NCI-H187 treated with DMSO at 0.1 percent for 48 hours (cell line): ENCODE results near the gene CRIM1.
"Not testable (repeated sequence)": the region's sequence is repeated elsewhere in the genome, so short reads cannot be mapped to it uniquely, and the experiment has no call there.

Experiments
- DNase-seq: peaks from one replicate; lab custom pipeline; 2025; lab: John Stamatoyannopoulos, UW

The CRIM1 gene, protein sequence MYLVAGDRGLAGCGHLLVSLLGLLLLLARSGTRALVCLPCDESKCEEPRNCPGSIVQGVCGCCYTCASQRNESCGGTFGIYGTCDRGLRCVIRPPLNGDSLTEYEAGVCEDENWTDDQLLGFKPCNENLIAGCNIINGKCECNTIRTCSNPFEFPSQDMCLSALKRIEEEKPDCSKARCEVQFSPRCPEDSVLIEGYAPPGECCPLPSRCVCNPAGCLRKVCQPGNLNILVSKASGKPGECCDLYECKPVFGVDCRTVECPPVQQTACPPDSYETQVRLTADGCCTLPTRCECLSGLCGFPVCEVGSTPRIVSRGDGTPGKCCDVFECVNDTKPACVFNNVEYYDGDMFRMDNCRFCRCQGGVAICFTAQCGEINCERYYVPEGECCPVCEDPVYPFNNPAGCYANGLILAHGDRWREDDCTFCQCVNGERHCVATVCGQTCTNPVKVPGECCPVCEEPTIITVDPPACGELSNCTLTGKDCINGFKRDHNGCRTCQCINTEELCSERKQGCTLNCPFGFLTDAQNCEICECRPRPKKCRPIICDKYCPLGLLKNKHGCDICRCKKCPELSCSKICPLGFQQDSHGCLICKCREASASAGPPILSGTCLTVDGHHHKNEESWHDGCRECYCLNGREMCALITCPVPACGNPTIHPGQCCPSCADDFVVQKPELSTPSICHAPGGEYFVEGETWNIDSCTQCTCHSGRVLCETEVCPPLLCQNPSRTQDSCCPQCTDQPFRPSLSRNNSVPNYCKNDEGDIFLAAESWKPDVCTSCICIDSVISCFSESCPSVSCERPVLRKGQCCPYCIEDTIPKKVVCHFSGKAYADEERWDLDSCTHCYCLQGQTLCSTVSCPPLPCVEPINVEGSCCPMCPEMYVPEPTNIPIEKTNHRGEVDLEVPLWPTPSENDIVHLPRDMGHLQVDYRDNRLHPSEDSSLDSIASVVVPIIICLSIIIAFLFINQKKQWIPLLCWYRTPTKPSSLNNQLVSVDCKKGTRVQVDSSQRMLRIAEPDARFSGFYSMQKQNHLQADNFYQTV

GRCh38 chr2:36355151-36355889 is at the start of gene CRIM1:
CRIM1 (plus strand) TSS chr2:36355778; CDS start chr2:36356293, 515 bp downstream.
- no peak for DNase-seq

DNA sequence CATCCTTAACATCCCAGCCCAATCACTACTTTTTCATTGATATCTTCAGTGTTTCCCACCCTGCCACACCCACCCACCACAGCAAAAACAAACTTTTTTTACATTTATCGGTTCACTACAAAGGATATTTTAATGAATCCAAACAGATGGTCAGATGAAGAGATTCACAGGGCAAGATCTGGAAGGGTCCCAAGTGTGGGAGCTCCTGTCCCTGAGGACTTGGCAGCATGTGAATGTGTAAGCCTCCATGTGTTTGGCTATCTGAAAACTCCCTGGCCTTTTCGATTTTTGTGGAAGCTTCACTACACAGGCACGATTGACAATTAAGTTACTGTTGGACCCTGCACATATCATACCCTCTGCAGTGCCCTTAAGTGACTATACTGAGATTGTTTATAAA is 48.1 kb upstream of the CRIM1 start:
- no peak for DNase-seq

- DNase-seq = not testable (repeated sequence)
These were observed 45.1 kb upstream of the CRIM1 start for GRCh38 chr2:36310444-36310843.

DNA sequence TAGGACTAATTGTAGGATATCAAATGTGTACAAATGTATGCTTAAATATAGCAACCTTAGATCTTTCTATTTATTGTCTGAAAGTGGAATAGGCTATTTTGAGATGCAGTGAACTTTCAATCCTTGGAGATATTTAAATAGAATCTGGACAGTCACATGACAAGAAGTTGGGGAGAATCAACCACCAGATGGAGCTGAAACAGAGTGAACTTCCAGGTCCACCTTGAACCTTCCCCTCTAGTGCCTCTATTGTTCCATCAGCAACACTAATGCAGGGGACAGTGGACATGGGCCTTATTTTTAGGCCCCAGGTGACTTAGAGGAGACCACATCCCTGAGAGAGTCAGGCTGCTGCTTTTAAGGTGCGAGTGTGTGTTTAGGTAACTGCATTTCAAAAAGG is 37.0 kb upstream of the CRIM1 start:
- DNase-seq = no peak

DNA sequence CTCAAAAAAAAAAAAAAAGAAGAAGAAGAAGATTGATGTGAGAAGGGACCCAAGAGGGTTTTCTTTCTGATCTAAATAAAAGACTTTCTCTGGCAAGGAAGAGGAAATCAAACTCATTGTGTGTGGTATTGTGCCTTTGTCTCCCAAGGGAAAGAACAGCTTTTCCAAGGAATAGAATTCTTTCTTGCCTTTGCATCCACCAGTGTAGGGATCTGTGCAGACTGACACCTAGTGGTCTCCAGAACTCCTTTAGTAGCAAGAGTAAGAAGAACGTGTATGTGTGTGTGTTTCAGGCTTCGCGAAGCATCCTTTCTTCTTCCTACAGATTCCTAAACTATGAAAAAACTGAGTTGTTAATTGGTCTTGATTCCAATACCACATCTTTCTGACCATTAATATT is 33.5 kb upstream of the CRIM1 start:
- DNase-seq = no peak

GRCh38 chr2:36326286-36326685 is 29.3 kb upstream of the CRIM1 start:
- no peak for DNase-seq

DNA sequence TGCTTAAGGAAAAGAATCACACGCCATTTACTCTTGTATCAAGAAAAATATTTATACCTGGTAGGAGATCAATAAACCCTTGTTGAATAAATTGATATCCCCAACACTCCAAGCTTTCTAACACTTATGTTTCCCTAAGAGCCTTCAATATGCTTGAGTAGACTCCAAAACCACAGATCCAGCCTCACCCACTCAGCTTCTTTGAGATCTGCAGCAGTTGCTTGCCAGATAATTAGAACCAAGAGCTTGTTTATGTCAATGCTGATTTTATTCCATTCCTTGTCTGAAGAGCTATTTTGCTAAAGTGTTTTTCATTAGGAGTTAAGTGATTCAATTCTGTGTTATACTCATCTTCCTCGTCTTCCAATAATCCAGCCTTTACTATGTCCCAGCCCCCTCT is 26.3 kb upstream of the CRIM1 start:
- peak; percentile 5 for DNase-seq

DNA sequence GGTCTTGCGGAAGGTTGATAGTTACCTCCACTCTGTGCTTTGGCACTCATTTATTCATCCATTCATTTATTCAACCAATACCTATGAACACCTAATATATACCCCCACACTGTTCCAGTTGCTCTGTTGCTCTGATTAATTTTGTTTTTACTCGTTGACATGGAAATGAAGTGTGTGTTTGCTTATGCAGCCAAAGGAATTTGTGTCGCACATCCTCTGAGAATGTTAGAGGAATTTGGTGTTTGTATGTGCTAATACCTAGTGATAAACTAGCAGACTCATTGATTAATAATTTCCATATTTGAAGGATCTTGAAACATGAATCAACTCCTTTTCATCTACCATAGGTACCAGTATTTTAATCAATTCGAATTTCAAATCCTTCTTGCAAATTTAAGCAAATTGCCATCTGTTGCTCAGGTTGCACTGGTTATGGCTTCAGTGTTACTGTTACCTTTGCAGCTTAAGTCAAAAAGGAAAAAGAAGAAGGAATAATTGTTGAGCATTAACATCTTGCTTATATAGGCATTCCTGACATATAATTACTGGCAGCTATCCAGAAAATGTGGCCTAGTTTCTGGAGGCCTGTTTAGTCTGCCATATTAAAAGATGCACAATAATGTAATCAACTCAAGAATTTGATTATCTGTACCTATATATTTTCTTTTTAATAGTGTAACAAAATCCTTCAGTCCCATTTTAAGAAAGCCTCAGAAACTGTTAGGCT is 25.7 kb upstream of the CRIM1 start:
- DNase-seq = no peak

DNA sequence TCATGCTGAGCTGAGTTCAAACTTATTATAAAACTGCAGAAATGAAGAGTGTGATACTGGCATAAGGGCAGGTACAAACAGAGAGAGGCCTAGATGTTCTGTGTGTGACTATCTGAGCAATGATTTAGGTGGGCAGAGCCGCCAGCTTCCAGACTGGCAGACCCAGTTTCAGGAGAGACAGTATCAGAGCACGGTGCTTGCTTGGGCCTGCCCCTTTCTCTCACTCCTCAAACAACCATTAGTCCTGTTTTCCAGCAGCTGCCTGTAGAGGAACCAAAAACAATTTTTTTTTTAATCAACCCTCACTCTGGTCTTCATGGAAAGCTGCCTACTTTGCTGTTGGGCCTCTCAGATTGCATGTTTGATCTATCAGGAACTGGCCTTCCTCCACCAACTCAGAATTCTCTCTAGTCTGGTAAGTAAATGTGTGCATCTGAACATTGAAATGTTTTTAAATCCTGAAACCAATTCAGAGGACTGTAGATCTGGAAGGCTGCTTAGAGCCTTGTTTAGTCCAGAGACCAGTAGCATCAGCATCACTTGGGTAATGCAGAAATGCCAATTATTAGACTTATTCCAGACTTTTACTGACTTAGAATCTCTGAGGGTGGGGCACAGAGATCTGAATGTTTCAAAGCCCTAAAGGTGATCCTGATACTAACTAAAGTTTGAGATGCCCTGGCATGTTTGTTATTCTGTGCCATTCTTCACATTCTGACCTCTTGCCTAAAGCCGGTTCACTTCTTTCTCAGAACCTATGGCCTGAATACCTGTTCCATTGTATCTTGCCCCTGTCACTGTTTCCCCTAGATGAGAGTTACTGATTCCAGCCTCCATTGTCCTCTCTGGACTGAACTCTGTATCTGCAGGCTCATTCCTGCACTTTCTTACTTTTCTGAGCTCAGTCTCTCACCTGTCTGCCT is 24.8 kb upstream of the CRIM1 start:
- no peak for DNase-seq

DNA sequence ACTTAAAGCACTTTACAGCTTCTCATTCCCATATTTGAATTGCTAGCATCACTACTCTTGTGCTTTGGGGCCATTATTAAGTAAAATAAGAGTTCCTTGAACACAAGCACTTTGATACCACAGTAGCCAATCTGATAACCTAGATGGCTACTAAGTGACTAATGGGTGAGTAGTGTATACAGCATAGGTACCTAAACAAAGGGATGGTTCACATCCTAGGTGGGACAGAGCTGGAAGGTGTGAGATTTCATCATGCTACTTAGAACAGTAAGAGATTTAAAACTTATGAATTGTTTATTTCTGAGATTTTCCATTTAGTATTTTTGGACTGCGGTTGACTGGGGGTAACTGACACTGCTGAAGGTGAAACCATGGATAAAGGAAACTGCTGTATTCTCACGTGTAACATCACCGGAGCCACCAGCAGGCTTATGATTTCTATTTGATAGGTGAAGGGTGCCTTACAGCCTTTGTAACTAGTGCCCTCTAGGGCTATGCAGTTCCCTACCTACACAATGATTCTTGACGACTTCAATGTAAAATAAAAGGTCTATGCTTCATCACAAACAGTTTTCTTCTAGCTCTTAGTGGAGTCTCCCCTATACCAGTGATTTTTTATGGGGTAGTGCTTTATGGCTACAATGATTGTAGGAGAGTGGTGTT is 22.1 kb upstream of the CRIM1 start:
- no peak for DNase-seq

DNA sequence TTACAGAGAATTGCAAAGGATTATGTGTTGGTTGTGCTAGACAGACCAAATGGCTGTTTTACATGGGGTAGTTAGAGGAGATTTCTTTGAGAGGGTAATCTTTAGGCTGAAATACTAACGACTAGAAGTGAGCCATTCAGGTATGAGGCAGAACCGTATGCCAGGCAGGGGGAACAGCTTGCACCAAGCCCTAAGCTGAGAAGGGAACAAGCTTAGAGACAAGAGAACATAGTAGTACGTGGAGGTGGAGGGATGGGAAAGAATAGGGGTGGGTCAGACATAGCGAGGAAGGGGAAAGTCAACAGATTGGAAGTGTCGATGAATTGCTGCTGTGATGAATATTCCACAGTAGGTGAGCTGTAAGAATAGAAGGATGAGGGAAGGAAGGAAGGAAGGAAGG is 20.0 kb upstream of the CRIM1 start:
- no peak for DNase-seq

GRCh38 chr2:36336321-36336720 is 19.3 kb upstream of the CRIM1 start:
- no peak for DNase-seq

- no peak for DNase-seq
These were observed 18.2 kb upstream of the CRIM1 start for GRCh38 chr2:36337354-36337753.

DNA sequence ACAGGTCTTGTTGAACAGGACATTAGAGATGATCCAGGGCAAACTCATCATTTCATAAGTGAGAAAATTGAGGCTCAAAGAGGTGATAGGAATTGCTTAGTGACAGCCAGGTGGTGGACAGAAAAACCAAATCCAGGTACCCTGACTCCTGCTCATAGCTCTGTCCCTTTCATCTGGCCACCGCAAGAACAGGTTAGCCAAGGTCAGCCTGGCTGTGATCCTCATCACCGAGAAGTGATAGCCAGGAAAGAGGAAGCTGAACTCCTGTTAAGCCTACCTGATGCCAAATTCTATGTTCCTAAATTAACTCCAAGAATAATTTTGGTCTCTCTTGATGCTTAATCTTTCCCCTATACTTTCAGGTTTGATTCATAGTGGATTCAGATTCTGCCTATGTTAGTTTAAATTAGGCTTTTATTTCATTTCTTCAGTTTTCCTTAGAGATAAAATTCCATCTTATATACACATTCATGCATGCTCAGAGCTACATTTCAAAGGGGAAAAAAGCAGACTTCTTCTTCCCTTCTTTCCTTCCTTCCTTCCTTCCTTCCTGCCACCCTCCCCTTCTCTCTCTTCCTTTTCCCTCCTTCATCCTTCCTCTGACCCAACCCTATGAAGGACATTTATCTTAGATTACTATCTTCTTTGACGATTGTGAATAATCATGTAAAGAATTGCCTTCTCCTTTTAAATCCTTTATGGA is 17.3 kb upstream of the CRIM1 start:
- DNase-seq = no peak

DNA sequence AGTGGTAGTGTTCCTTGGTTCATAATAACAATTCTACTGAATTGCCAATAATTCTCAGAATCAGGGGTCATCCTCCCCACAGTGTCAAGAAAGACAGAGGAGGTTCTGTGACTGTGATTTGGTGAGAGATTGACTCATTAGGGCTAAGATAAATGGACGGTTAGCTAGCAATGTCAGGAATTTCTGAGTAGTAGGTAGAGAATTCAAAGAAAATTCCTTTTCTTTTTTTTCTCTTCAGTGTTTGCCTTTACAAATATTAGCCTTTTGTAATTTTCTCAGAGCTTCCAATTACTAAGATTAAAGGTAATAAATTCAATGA is 16.8 kb upstream of the CRIM1 start:
- DNase-seq = no peak

DNA sequence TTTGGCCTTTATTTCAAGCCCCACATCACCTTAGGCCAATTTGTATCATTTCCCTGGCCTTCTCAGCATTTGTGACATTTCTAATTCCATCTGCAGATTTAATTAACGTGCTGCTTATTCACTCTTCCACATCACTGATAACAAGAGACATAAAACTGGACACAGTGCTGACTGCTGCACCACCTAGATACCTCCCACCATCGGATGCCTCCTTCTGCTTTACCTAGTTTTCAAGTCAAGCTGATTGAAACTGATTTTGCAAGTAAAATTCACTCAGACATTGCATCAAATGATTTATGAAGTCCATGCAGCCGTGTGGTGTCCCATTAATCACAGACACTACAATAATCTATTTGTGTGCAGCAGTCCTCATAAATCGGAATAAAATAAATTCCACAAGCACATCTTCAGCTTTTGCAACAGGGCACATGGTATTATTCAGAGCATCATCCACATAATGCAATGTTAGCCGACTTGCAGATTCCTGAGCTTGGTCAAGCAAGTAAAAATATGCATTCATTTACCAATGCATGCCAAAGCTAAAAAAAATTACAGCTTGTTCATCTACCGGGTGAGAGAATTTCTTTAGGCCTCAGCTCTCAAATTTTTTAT is 15.9 kb upstream of the CRIM1 start:
- DNase-seq = no peak

- no peak for DNase-seq
These were observed 12.0 kb upstream of the CRIM1 start for GRCh38 chr2:36343606-36344005.

GRCh38 chr2:36348721-36349120 is 6.9 kb upstream of the CRIM1 start:
- no peak for DNase-seq

DNA sequence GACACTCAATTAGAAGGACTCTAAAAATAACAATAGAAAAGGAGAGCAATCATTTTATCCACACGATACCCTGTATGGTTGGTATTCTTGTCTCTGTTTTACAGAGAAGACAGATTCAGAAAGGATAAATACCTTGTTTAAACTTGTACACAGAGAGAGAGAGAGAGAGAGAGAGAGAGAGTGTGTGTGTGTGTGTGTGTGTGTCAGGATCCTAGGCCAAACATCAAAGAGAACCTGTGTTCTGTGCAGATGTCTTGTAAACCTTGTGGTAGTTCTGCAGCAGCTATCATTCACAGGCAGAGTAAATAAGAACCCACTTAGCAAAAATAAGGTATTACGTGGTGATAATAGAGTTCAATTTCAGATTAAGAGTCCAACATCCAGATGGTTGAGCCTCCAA is 4.3 kb upstream of the CRIM1 start:
- no peak for DNase-seq
